ENCODE measurements around the gene MTHFS.
"Not testable (repeated sequence)": the region's sequence is repeated elsewhere in the genome, so short reads cannot be mapped to it uniquely, and the experiment has no call there.

The MTHFS gene

GRCh38 chr15:79896634-79897379 lies at the start of gene MTHFS:
Gene MTHFS (minus strand): TSS chr15:79897014. CDS start chr15:79896988, 26 bp downstream.
- peak; percentile 30 to 70 (median 58) for DNase-seq

- DNase-seq = no peak
Measured at GRCh38 chr15:79944622-79945021, 47.8 kb upstream of the MTHFS start.

- no peak for DNase-seq
Measured at GRCh38 chr15:79943820-79944219, 47.0 kb upstream of the MTHFS start.

- no peak for DNase-seq
Measured at GRCh38 chr15:79942741-79943481, 46.1 kb upstream of the MTHFS start.

GRCh38 chr15:79939399-79939798 lies 42.6 kb upstream of the MTHFS start:
- no peak for DNase-seq

GRCh38 chr15:79938143-79938542 lies 41.3 kb upstream of the MTHFS start:
- DNase-seq = no peak

- not testable (repeated sequence) for DNase-seq
Measured at GRCh38 chr15:79935556-79936201, 38.9 kb upstream of the MTHFS start.

- no peak for DNase-seq
Measured at GRCh38 chr15:79933231-79933630, 36.4 kb upstream of the MTHFS start.

GRCh38 chr15:79932447-79932846 lies 35.6 kb upstream of the MTHFS start:
- no peak for DNase-seq

GRCh38 chr15:79930516-79930915 lies 33.7 kb upstream of the MTHFS start:
- no peak for DNase-seq

- DNase-seq = no peak
Measured at GRCh38 chr15:79929412-79929811, 32.6 kb upstream of the MTHFS start.

- DNase-seq = not testable (repeated sequence)
Measured at GRCh38 chr15:79926116-79926515, 29.3 kb upstream of the MTHFS start.

GRCh38 chr15:79924379-79924778 lies 27.6 kb upstream of the MTHFS start:
- no peak for DNase-seq

GRCh38 chr15:79923515-79924169 lies 26.8 kb upstream of the MTHFS start:
- DNase-seq = peak; percentile 93 to 97 (median 96)

- DNase-seq = peak; percentile 39 to 53 (median 48)
Measured at GRCh38 chr15:79923079-79923514, 26.3 kb upstream of the MTHFS start.

- no peak for DNase-seq
Measured at GRCh38 chr15:79922512-79923078, 25.8 kb upstream of the MTHFS start.

- DNase-seq = no peak
Measured at GRCh38 chr15:79919749-79920511, 23.1 kb upstream of the MTHFS start.

- no peak for DNase-seq
Measured at GRCh38 chr15:79919090-79919748, 22.4 kb upstream of the MTHFS start.

- no peak for DNase-seq
Measured at GRCh38 chr15:79918278-79918677, 21.5 kb upstream of the MTHFS start.

- no peak for DNase-seq
Measured at GRCh38 chr15:79916502-79917132, 19.8 kb upstream of the MTHFS start.
